Central memory CD4-positive, alpha-beta T cell (primary cell): Measurements from ENCODE around the gene KCNJ6.

Experiments used
- DNase-seq: peaks from one replicate; pipeline ENCODE4 v3.0.0; 2022

Gene KCNJ6

DNA sequence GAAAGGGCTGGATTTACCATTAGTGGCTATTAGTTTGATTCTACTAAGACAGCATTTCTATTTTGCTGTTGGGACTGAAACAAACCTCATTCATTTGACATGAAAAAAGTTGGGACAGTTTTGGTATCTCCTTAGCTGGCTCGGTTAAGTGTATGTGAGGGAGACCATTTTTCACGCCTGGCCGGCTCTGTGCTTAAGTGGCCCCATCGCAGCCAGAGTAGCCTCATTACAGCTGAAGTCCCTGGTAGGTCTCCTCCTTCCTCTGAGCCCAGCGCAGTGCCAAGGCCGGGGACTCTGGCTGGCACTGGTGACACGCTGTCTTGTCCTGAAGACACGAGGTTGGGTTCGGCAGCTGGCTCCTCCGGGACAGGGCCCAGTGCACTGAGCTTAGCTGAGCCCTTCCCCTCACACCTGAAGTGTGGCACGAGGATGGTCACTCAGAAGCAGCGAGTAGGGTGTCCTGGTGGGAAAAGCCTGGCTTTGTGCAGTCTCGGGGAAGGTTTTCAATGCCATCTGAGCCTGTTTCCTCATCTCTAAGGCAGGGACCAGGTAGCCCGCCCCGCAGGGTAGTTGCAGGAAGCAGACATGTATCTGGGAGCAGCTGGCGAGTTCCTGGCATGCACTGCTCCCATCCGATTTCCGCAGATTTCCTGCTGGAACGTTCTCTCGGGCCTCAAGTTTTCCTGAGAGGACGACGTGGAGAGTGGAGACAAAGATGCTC lies 353.2 kb downstream of the KCNJ6 start:
- no peak for DNase-seq

- DNase-seq: no peak
Observed at GRCh38 chr21:37561941-37562919, 354.0 kb downstream of the KCNJ6 start.

GRCh38 chr21:37561506-37561905 lies 354.8 kb downstream of the KCNJ6 start:
- no peak for DNase-seq

DNA sequence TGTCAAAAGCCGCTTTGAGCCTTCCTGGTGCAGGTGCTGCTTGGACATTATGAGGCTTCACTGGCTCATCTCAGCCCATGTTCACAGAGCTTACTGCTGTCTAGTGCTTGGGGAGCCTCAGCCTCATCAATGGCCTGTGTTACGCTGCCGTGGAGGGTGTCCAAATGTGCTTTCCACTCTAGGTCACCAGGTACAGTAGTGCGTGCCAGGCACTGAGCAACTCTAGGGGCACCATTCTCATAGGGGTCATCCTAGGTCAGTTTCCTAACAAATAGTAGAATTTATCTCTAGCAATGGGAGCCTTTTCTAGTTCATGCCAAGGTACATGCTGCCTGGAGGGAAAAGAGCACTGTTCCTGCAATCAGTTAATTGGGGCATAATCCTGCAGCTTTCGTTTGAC lies 355.9 kb downstream of the KCNJ6 start:
- DNase-seq: no peak

DNA sequence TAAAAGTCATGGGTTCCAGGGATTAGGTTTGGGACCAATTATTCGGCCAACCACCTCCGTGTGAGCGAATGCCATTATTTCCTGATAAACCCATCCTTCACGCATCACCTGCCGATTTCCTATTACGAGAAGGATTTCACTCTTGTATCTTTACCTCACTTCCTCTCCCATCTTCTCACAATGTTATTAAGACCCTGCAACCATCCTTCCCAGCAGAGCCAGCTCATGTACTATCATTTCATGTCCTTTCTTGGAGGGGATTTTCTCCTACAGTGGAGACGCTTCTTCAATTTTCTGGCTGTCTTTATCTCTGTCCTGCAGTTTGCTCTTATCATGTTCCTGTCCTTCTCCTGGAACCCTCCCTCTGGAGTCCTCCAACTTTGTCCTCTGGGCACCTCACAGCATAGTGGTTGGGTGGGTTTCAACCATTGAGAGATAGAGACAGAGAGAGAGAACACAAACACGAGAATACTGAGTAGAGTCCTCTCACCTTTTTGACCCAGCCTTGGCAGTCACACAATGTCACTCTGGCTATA lies 357.5 kb downstream of the KCNJ6 start:
- no peak for DNase-seq
